Inflammatory macrophage (primary cell): ENCODE data around the gene HSPA12A.

Experiments
- DNase-seq, 2 donors: peaks; one replicate each; pipeline ENCODE4 v3.0.0-alpha.2; 2020 to 2022
- total RNA-seq, 18 experiments: gene quantifications; one replicate each; lab custom pipeline; 2026; ENCODE audit warnings: mixed read lengths in 6 of 18, inconsistent platforms in 2 of 18; lab: John Stamatoyannopoulos, UW

HSPA12A gene
- 0.12 to 2.8 (median 0.60) reads per million in 18 experiments for total RNA-seq

GRCh38 chr10:116742367-116743265, at the start of gene HSPA12A:
Gene HSPA12A (minus strand): TSS chr10:116742566. CDS start chr10:116742469, 97 bp downstream.
- DNase-seq = peak; percentile 36 to 72

- DNase-seq = no peak
Measured at GRCh38 chr10:116791241-116791640, 48.9 kb upstream of the HSPA12A start.

GRCh38 chr10:116787893-116788665, 45.7 kb upstream of the HSPA12A start:
- DNase-seq = peak; percentile 40 to 51

- no peak for DNase-seq
Measured at GRCh38 chr10:116787053-116787659, 44.8 kb upstream of the HSPA12A start.

- DNase-seq = no peak
Measured at GRCh38 chr10:116785867-116786266, 43.5 kb upstream of the HSPA12A start.

GRCh38 chr10:116785282-116785681, 42.9 kb upstream of the HSPA12A start:
- no peak for DNase-seq

- no peak for DNase-seq
Measured at GRCh38 chr10:116784651-116785050, 42.3 kb upstream of the HSPA12A start.

- DNase-seq = no peak
Measured at GRCh38 chr10:116784035-116784434, 41.7 kb upstream of the HSPA12A start.

GRCh38 chr10:116783011-116783655, 40.8 kb upstream of the HSPA12A start:
- DNase-seq = peak; percentile 3 to 39

- no peak for DNase-seq
Measured at GRCh38 chr10:116781370-116781884, 39.1 kb upstream of the HSPA12A start.

- no peak for DNase-seq
Measured at GRCh38 chr10:116780691-116781205, 38.4 kb upstream of the HSPA12A start.

GRCh38 chr10:116779076-116779687, 36.8 kb upstream of the HSPA12A start:
- no peak for DNase-seq

- DNase-seq = no peak
Measured at GRCh38 chr10:116777006-116777405, 34.6 kb upstream of the HSPA12A start.

GRCh38 chr10:116775488-116776400, 33.4 kb upstream of the HSPA12A start:
- DNase-seq = no peak

GRCh38 chr10:116774728-116775151, 32.4 kb upstream of the HSPA12A start:
- DNase-seq = no peak

GRCh38 chr10:116772909-116773705, 30.7 kb upstream of the HSPA12A start:
- DNase-seq = no peak

- DNase-seq = no peak
Measured at GRCh38 chr10:116771959-116772585, 29.7 kb upstream of the HSPA12A start.

GRCh38 chr10:116771101-116771958, 29.0 kb upstream of the HSPA12A start:
- DNase-seq = no peak
